CD4-positive, alpha-beta T cell treated with Interleukin-2 at 100 ng/mL for 4 hours (primary cell): ENCODE data around the gene C1orf159.
A peak's percentile ranks its signal among the peaks of the same experiment; 100 is the strongest.

Experiments used
- DNase-seq: peaks from one replicate; pipeline ENCODE4 v3.0.0-alpha.2; 2020; ENCODE audit warnings: low spot score

C1orf159 gene

DNA sequence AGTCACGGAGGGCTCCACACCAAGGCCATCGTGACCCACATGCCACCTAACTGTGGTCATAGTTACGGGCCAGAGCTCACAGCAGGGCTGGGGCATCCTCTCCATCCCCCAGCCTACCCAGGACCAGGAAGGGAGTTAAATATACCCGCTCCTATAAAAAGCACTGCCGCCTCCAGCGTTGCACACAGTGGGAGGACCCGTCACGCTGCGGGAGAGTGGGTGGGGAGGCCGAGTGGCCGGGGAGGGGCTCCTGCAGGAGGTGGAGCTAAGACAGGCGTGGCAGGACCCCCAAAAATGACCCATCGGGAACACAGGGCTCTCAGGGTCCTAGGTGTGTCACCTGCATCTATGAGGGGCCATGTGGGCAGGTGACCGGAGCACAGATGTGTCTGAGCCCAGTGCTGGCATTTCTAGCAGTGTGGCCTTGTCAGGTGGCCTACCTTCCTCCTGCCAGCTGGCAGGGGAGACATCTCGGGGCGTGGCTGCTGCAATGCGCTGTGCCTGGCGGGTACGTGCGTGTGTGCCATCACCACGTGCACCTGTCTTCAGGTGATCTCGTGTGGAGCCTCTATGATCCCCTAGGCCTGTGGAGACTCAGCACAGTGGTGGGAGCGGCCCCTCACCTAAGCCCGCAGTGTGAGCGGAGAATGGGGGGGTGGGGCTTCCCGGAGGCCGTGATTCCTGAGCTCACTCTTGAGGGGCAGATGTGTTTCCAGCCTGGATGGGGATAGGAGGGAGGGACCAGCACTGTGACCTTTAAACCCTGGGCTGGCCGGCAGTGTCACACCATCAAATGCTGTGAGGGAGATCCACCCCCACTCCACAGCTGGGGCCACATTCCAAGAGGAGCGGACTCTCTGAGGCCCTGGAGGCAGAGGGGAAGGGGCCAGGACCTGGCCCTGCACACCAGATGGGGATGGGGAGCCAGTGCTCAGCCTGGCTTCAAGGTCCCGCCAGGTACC, 78.2 kb downstream of the C1orf159 start:
- no peak for DNase-seq

DNA sequence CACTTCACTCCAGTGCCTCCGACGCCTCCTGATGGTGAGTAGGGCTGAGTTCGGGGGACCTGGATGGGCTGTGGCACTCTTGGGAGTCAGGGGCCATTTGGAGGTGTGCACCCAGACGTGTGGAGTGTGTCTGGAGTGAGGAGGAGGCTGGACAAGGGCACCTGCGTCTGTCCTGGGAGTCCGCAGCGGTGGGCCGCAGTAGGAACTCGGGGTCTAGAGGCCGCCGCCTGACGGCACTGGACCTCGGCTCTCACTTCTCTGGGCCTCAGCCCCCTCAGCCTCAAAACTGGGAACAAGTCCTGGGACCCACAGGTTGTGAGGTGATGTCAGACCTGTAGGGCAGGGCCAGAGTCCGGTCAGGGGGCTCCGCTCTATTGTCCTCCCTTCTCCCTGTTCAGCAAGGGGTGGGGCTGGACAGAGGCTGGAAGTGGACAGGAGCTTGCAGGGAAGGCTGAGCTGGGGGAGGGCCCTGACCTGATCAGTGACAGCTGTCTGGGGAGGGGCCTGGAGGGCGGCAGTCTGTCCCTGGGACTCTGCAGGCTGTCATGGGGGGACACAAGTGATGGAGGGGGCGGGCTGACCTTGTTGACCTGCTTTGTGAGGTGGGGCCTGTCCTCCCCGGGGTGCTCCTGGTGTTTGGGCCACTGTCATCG, 80.5 kb downstream of the C1orf159 start:
- DNase-seq: no peak

DNA sequence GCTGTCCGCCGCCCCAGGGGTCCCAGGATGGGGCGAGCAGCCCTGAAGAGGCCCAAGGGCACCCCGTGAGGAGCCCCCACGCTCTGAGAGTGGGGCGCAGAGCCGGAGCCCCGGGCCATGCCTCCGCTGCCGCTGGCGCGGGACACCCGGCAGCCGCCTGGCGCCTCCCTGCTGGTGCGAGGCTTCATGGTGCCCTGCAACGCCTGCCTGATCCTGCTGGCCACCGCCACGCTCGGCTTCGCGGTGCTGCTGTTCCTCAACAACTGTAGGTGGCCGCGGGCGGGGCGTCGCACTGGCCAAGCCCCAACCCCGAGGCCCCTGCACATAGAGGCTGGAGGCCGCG, 81.5 kb downstream of the C1orf159 start:
- DNase-seq: no peak

DNA sequence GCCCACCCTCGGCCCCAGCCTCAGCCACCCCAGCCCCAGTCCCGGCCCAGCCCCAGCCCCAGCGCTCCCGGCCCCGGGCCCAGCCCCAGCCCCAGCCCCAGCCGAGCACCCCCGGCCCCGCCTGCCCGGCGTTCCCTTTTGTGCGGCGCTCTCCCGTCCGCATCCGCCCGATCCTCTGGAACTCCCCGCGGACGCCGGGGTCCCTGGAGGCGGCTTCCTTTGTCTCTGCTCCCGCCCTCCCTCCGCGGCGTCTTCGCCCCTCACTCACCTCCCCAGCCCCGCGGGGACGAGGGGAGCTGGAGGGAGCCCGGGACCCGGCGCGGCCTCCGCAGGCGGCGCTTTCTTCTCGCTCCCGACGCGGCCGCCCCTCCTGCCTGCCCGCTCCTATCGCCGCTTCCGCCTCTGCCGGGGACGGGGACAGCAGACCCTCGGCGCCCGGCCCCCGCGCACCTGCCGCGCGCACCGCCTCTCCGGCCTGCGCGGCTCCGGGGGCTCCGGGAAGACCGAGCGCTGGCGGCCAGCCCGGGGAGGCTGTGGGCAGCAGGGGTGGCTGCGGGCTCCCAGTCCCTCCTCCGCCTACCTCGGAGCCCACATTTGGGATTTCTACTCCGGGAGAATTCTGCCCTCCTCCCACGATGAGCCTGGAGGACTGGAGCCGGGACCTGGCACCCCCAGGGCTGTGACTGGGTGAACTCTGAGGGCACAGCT, 82.0 kb downstream of the C1orf159 start:
- DNase-seq: no peak

DNA sequence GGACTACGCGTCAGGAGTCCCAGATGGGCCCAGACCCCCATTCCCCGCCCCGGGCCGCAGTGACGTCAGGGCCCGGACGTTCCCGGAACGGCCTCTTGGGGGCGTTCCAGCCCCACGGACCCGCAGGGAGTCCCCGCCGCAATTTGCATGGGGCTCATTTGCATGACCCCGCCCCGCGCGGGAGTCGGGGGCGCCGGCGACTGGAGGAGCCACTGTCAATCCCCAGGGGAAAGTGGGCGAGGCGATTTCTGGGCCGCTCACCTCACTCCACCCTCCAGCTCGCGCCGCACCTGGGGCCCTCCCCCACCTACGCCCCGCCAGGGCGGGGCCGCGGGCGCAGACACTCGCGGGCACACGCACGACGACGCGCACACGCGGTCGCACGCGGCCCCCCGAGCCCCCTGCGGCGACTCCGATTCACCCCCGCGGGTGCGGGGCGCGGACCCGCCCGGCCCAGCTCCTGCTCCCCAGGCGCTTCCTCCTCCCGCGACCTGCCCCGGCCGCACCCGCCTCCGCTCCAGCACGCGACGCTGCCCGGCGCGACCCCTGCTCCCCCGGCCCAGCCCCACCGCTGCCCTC, 82.8 kb downstream of the C1orf159 start:
- peak; percentile 83 for DNase-seq

DNA sequence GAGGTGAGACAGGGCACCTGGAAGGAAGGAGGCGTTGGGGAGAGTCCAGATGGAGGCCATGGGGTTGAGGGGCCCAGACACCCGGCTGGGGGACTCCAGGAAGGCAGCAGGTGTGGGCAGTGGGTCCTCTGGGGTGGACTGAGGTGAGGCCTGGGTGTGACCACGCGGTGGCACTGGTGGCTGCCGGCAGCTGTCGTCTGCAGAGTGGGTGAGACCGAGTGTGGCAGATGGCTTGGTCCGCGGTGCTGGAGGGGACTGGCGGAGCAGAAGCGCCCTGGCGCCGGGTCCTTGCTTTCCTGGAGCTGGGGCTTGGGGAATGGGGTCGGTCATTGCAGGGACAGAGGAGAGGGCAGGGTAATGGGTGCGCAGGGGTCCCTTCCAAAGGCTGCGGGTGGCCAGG, 83.5 kb downstream of the C1orf159 start:
- no peak for DNase-seq
